ENCODE measurements around the gene SUN1.
"Not testable (repeated sequence)": the region's sequence is repeated elsewhere in the genome, so short reads cannot be mapped to it uniquely, and the experiment has no call there.

The SUN1 gene

DNA sequence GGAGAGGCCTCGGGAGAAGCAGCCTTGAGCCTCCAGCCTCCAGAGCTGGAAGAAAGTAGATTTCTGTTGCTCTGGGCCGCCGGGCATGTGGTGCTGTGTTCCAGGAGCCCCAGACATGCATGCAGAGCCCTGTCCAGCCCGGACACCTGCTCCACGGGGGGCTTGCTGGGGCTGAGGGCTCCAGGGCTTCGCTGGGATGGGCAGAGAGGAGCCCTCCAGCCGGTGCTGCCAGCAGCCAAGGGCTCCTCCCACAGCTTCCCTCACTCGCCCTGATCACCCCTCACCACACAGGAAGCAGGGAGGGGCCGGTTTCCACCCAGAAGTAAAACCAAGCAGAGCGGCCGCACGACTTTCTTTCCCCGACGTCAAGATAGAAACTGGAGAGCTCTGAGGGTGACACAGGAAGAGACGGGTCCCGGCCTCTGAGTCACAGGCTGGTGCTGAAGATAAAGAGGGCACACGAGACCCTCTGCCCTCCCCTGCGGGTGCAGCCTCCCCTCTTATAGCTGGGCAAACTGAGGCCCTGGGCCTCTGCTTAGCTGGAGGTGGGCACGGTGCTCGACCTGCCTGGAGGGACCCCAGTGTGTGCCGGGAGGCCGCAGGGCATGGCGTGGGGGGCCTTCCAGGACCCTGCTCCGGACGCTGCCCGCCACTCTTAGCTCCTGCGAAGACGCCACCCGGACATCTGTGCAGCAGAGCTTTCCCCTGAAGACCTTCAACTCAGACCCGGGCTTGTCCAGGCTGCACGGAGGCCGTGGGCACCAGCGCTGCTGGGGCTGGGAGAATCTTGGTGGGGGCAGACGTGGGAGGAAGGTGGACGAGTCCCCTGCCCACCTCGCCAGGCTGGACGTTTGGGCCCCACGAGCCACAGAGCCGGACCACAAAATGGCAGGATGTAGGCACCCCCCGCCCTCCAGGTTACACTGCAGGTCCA is 91.1 kb downstream of the SUN1 start:
- peak; percentile 71 for DNase-seq

DNA sequence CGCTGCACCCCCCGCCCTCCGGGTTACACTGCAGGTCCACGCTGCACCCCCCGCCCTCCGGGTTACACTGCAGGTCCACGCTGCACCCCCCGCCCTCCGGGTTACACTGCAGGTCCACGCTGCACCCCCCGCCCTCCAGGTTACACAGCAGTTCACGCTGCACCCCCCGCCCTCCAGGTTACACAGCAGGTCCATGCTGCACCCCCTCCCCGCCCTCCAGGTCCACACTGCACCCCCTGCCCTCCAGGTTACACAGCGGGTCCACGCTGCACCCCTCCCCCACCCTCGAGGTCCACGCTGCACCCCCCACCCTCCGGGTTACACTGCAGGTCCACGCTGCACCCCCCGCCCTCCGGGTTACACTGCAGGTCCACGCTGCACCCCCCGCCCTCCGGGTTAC is 91.8 kb downstream of the SUN1 start:
- not testable (repeated sequence) for DNase-seq

Data from NCI-H69 (cell line).